CD4-positive, alpha-beta T cell treated with Interleukin-15 for 1 hour (primary cell): Measurements from ENCODE around the gene FAM151A.

Experiments
- DNase-seq: peaks from one replicate; pipeline ENCODE4 v3.0.0-alpha.2; 2020

Gene FAM151A

GRCh38 chr1:54575605-54576290 lies 47.6 kb downstream of the FAM151A start:
- no peak for DNase-seq

- DNase-seq: no peak
These were observed 48.2 kb downstream of the FAM151A start for GRCh38 chr1:54575161-54575560.

- DNase-seq: no peak
These were observed 49.1 kb downstream of the FAM151A start for GRCh38 chr1:54574158-54574778.

GRCh38 chr1:54572542-54572850 lies 50.8 kb downstream of the FAM151A start:
- no peak for DNase-seq

GRCh38 chr1:54571803-54572541 lies 51.4 kb downstream of the FAM151A start:
- DNase-seq: no peak

GRCh38 chr1:54571326-54571725 lies 52.0 kb downstream of the FAM151A start:
- no peak for DNase-seq

GRCh38 chr1:54570161-54570560 lies 53.2 kb downstream of the FAM151A start:
- DNase-seq: no peak

- no peak for DNase-seq
These were observed 54.0 kb downstream of the FAM151A start for GRCh38 chr1:54569339-54569738.

GRCh38 chr1:54567961-54568360 lies 55.4 kb downstream of the FAM151A start:
- no peak for DNase-seq

GRCh38 chr1:54566438-54567141 lies 56.7 kb downstream of the FAM151A start:
- no peak for DNase-seq

GRCh38 chr1:54565113-54565501 lies 58.2 kb downstream of the FAM151A start:
- no peak for DNase-seq

- no peak for DNase-seq
These were observed 58.8 kb downstream of the FAM151A start for GRCh38 chr1:54564312-54565112.

- DNase-seq: peak; percentile 7
These were observed 63.5 kb downstream of the FAM151A start for GRCh38 chr1:54559771-54560231.
